Stomach (tissue), 9 donors: ENCODE measurements around the gene MERTK. TPM values are rescaled to one million over a fixed set of nuclear protein-coding genes. Genes with fewer than 3 reads are reported as not detected.
"Not testable (repeated sequence)": the region's sequence is repeated elsewhere in the genome, so short reads cannot be mapped to it uniquely, and the experiment has no call there.

ENCODE experiments used
- DNase-seq, 2 donors: peaks; one replicate each; pipeline versions ENCODE4 v3.0.0 to v3.0.0-alpha.2; 2013 to 2019
- H3K27ac ChIP-seq, 5 donors: fragments of 200-600 bp in 4 of 5; sonication (generic) in 4 of 5; one replicate each; pipeline ENCODE4 v1.5.1; 2013 to 2019; ENCODE audit warnings: mild to moderate bottlenecking in 1 of 5, moderate library complexity in 1 of 5
- H3K27me3 ChIP-seq, 3 donors: fragments of 200-600 bp; sonication (generic); one replicate each; pipeline ENCODE4 v1.5.1; 2017 to 2019; ENCODE audit warnings: mixed run types in 1 of 3
- H3K36me3 ChIP-seq, 4 donors: fragments of 200-600 bp; sonication (generic); 1 replicate in 3 of 4; 2 replicates in 1 of 4; pipeline ENCODE4 v1.5.1; 2016 to 2019
- H3K4me1 ChIP-seq, 4 donors: fragments of 200-600 bp; sonication (generic); one replicate each; pipeline ENCODE4 v1.5.1; 2016 to 2019
- H3K4me3 ChIP-seq, 4 donors: fragments of 200-600 bp; sonication (generic) in 3 of 4; one replicate each; pipeline ENCODE4 v1.5.1; 2016 to 2019; ENCODE audit warnings: mild to moderate bottlenecking in 1 of 4
- H3K9me3 ChIP-seq, 4 donors: fragments of 200-600 bp; sonication (generic); one replicate each; pipeline ENCODE4 v1.5.1; 2016 to 2019
- EP300 ChIP-seq: sonication (generic); formaldehyde crosslinking; IDR thresholded peaks from one replicate; pipeline ENCODE4 v1.6.1; 2017; ENCODE audit warnings: antibody characterized with exemption
- POLR2A ChIP-seq, 4 donors: fragments of 450-650 bp; IDR thresholded peaks; one replicate each; pipeline ENCODE4 v1.6.1; 2016; ENCODE audit warnings: antibody characterized with exemption in 4 of 4, control low read depth in 2 of 4, mild to moderate bottlenecking in 1 of 4, moderate library complexity in 1 of 4
- POLR2AphosphoS5 ChIP-seq, 3 donors: sonication (generic); formaldehyde crosslinking; IDR thresholded peaks; one replicate each; pipeline ENCODE4 v1.6.1; 2016; ENCODE audit warnings: antibody characterized with exemption in 3 of 3
- WGBS, 5 donors: extraction: QIAGEN DNeasy Blood & Tissue Kit in 3 of 5; methylation state at CpG; one replicate each; pipeline versions ENCODE4 v1.1.5 to v1.1.7; 2013 to 2018; 5-methylcytosine and 5-hydroxymethylcytosine counted together
- intact Hi-C: fragments of 100-400 bp; cut with DNase I; formaldehyde crosslinking; loops from one replicate; pipeline ENCODE4 v1.15.1; 2023; ENCODE audit warnings: low total_unique reads
- polyA plus RNA-seq, 3 donors: library from polyadenylated mRNA; stranded (reverse); fragments of 200-250 nt; gene quantifications; one replicate each; pipeline ENCODE4 v1.2.3, GENCODE V29; 2013
- total RNA-seq, 5 donors: library from RNA; depleted of rRNA; stranded (reverse); fragments of >200 nt; gene quantifications; one replicate each; pipeline versions ENCODE4 v1.1.0 to v1.2.3, GENCODE V29; 2014 to 2016
- TF ChIP-seq, protein P1 (sequence below), 7 experiments: fragments of 450-650 bp in 4 of 7; fragments of 200-600 bp in 3 of 7; sonication (generic) in 3 of 7; IDR thresholded peaks; one replicate each; pipeline ENCODE4 v1.5.1; 2016 to 2019; ENCODE audit warnings: antibody characterized with exemption in 7 of 7, control low read depth in 2 of 7, mild to moderate bottlenecking in 1 of 7
- donor health status: healthy with polysubstance abuse.
- donor health status: Bipolar disorder and iron deficiency.
- donor health status: healthy.

The MERTK gene
- total and polyA plus RNA-seq, 8 donors = 3.9 to 21.8 (median 10.0) TPM

- H3K27me3 ChIP-seq = no peaks in the 10 kb centered on the region
- peaks cover 26 to 99% (median 93%) of the 10 kb centered on the region in 4 donors for H3K36me3 ChIP-seq
- TF ChIP-seq POLR2A (IDR thresholded peaks at IDR 0.05) = no peak
- TF ChIP-seq EP300 = no peak
- TF ChIP-seq POLR2AphosphoS5 (IDR thresholded peaks at IDR 0.05) = no peak
- TF ChIP-seq, protein P1, sequence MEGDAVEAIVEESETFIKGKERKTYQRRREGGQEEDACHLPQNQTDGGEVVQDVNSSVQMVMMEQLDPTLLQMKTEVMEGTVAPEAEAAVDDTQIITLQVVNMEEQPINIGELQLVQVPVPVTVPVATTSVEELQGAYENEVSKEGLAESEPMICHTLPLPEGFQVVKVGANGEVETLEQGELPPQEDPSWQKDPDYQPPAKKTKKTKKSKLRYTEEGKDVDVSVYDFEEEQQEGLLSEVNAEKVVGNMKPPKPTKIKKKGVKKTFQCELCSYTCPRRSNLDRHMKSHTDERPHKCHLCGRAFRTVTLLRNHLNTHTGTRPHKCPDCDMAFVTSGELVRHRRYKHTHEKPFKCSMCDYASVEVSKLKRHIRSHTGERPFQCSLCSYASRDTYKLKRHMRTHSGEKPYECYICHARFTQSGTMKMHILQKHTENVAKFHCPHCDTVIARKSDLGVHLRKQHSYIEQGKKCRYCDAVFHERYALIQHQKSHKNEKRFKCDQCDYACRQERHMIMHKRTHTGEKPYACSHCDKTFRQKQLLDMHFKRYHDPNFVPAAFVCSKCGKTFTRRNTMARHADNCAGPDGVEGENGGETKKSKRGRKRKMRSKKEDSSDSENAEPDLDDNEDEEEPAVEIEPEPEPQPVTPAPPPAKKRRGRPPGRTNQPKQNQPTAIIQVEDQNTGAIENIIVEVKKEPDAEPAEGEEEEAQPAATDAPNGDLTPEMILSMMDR (IDR thresholded peaks at IDR 0.05) = no peak
- H3K9me3 ChIP-seq = no peaks in the 10 kb centered on the region
- no peak overlapping the region for H3K27ac ChIP-seq
- H3K4me1 ChIP-seq = peaks cover 0 to 31% (median 2%) of the 10 kb centered on the region in 4 donors
- DNase-seq = no peak
- 57 to 69% (median 62%) methylated on average over 1 of the region's 1 CpG for WGBS, 5 donors
- H3K4me3 ChIP-seq = no peak overlapping the region
- intact Hi-C loops = no loop called here
These were observed 167.6 kb downstream of the MERTK start for GRCh38 chr2:112065966-112066365.

GRCh38 chr2:112069794-112070193 is 171.4 kb downstream of the MERTK start:
- H3K9me3 ChIP-seq, intact Hi-C loops, H3K4me3 ChIP-seq, H3K27ac ChIP-seq, DNase-seq, H3K27me3 ChIP-seq: not testable (repeated sequence)
- peaks cover 0 to 26% (median under 1%) of the 10 kb centered on the region in 4 donors for H3K4me1 ChIP-seq
- peaks cover 32 to 92% (median 83%) of the 10 kb centered on the region in 4 donors for H3K36me3 ChIP-seq

GRCh38 chr2:112073875-112074274 is 175.5 kb downstream of the MERTK start:
- Histone ChIP-seq H3K4me1 (peaks cover 11 to 27% (median 16%) of the 10 kb centered on the region in 4 donors), H3K36me3 (peaks cover 19 to 82% (median 72%) of the 10 kb centered on the region in 4 donors), H3K27me3 (no peaks in the 10 kb centered on the region), H3K27ac (no peak overlapping the region), H3K4me3 (no peak overlapping the region), H3K9me3 (peaks cover 0 to 6% (median 0%) of the 10 kb centered on the region in 4 donors)
- TF ChIP-seq POLR2A (IDR thresholded peaks at IDR 0.05) (no peak), POLR2AphosphoS5 (IDR thresholded peaks at IDR 0.05) (no peak), EP300 (no peak)
- TF ChIP-seq, protein P1 (IDR thresholded peaks at IDR 0.05) = no peak
- intact Hi-C loops = no loop called here
- no peak for DNase-seq
- 94 to 96% (median 95%) methylated on average over 3 of the region's 3 CpGs for WGBS, 5 donors

DNA sequence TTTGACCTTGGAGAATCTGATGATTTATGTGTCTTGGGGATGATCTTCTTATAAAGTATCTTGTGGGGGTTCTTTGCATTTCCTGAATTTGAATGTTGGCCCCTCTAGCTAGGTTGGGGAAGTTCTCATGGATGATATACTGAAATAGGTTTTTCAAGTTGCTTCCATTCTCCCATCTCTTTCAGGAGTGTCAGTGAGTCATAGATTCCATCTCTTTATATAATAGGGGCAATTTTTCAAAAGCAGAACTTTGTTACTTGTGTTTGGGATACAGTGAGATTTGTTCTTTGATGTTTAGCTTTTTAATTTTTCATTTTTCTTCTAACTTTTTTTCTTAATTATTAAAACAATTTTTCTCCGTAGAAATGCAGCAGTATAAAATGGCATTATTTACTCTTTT is 176.1 kb downstream of the MERTK start:
- Histone ChIP-seq H3K4me1 (peaks cover 11 to 27% (median 16%) of the 10 kb centered on the region in 4 donors), H3K36me3 (peaks cover 14 to 83% (median 72%) of the 10 kb centered on the region in 4 donors), H3K27me3 (no peaks in the 10 kb centered on the region), H3K9me3 (peaks cover 0 to 6% (median 0%) of the 10 kb centered on the region in 4 donors), H3K27ac (peak overlapping the region in 2 of 5 donors; percentile 43 to 78), H3K4me3 (no peak overlapping the region)
- intact Hi-C loops = no loop called here
- no peak for DNase-seq
- TF ChIP-seq, protein P1 (IDR thresholded peaks at IDR 0.05) = no peak
- TF ChIP-seq EP300 = no peak
- no peak for TF ChIP-seq POLR2A (IDR thresholded peaks at IDR 0.05)
- WGBS, 5 donors = 89 to 91% (median 90%) methylated on average over 1 of the region's 1 CpG

DNA sequence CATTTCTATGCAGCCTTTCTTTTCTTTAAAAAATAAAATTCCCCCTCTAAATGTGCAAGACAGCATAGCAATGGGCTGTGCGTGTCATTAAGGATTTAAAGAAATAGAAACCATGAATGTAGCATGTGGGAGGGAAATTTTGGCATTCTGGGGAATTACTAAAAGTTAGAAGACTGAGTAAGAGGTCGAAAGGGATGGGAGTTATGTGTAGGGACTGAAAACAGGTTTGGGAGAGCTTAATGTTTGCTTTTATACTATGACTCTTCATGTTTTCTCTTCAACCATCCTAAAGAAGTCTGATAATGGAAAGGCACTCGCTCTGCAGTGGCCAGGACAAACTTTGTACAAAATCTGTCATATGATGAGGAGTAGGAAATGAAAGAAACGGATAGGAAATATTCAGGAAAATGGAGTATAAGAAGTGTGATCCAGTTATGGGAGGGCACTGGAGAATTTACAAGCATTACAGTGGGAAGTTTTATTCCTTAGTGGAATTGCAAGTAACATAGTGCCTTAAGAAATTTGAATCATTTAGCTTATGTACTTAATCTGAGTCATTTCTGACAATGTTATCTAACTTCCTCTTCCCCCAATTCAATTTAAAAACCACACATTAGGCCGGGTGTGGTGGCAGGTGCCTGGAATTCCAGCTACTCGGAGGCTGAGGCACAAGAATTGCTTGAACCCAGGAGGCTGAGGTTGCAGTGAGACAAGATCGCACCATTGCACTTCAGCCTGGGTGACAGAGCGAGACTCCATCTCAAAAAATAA is 177.3 kb downstream of the MERTK start:
- Histone ChIP-seq H3K9me3 (peaks cover 0 to 6% (median 0%) of the 10 kb centered on the region in 4 donors), H3K27ac (peak overlapping the region in 4 of 5 donors; percentile 43 to 78 (median 54)), H3K4me1 (peaks cover 11 to 27% (median 16%) of the 10 kb centered on the region in 4 donors), H3K36me3 (peaks cover 12 to 79% (median 66%) of the 10 kb centered on the region in 4 donors), H3K27me3 (no peaks in the 10 kb centered on the region), H3K4me3 (no peak overlapping the region)
- peak in 1 of 2 donors; percentile 51 for DNase-seq
- WGBS, 5 donors = 48 to 60% (median 60%) methylated on average over 8 of the region's 8 CpGs
- intact Hi-C loops = no loop called here
- TF ChIP-seq POLR2A (IDR thresholded peaks at IDR 0.05) (no peak), EP300 (no peak), POLR2AphosphoS5 (IDR thresholded peaks at IDR 0.05) (no peak)
- TF ChIP-seq, protein P1 (IDR thresholded peaks at IDR 0.05) = no peak
